Naive thymus-derived CD4-positive, alpha-beta T cell (primary cell): ENCODE measurements around the gene GAPVD1. TPM values are rescaled to one million over a fixed set of nuclear protein-coding genes. Genes with fewer than 3 reads are reported as not detected.
"Not testable (repeated sequence)": the region's sequence is repeated elsewhere in the genome, so short reads cannot be mapped to it uniquely, and the experiment has no call there.

ENCODE experiments used
- ATAC-seq: fragments of 150-1000 bp; cut with Tn5 transposase; 2 replicates; pipeline ENCODE4 v1.10.0; 2021; ENCODE audit warnings: mild to moderate bottlenecking, moderate library complexity
- CTCF ChIA-PET: fragments of 350-600 bp; sonication (Branson Sonifier 250); formaldehyde crosslinking; loops from one replicate; lab custom pipeline; 2021; ENCODE audit warnings: antibody characterized with exemption; lab: Charles Lee
- POLR2A ChIA-PET: fragments of 350-600 bp; sonication (Branson Sonifier 250); formaldehyde crosslinking; loops from one replicate; lab custom pipeline; 2021; ENCODE audit warnings: antibody characterized with exemption, inconsistent platforms; lab: Charles Lee
- DNase-seq, 9 donors: peaks; one replicate each; pipeline versions ENCODE4 v3.0.0 to v3.0.0-alpha.2; 2020 to 2022; ENCODE audit warnings: mixed read lengths in 1 of 9
- H3K27ac ChIP-seq: one replicate; pipeline ENCODE4 v1.7.0; 2013; ENCODE audit warnings: mild to moderate bottlenecking, low read depth, low read length, moderate library complexity
- H3K27me3 ChIP-seq, 2 donors: one replicate each; pipeline ENCODE4 v1.7.0; 2013; ENCODE audit warnings: low read length in 2 of 2, mild to moderate bottlenecking in 2 of 2, moderate library complexity in 2 of 2; ENCODE audit not compliant: control insufficient read depth in 2 of 2, insufficient read depth in 2 of 2
- H3K36me3 ChIP-seq, 3 experiments: 1 replicate in 2 of 3; 2 replicates in 1 of 3; pipeline ENCODE4 v1.7.0; 2013; ENCODE audit warnings: low read length in 3 of 3, mild to moderate bottlenecking in 3 of 3, moderate library complexity in 1 of 3; ENCODE audit not compliant: insufficient read depth in 3 of 3, control insufficient read depth in 2 of 3
- H3K4me1 ChIP-seq, 2 donors: one replicate each; pipeline ENCODE4 v1.7.0; 2013; ENCODE audit warnings: low read length in 2 of 2, mild to moderate bottlenecking in 2 of 2, moderate library complexity in 1 of 2; ENCODE audit not compliant: control insufficient read depth in 2 of 2, insufficient read depth in 2 of 2
- H3K4me3 ChIP-seq: 2 replicates; pipeline ENCODE4 v1.7.0; 2013; ENCODE audit warnings: mild to moderate bottlenecking, low read length
- H3K9me3 ChIP-seq, 3 experiments: 1 replicate in 2 of 3; 2 replicates in 1 of 3; pipeline ENCODE4 v1.7.0; 2013; ENCODE audit warnings: low read length in 3 of 3; ENCODE audit not compliant: control insufficient read depth in 2 of 3
- H3K27ac Mint-ChIP-seq, 9 donors: one replicate each; pipeline ENCODE4 v1.8.0; 2020 to 2022; ENCODE audit warnings: mixed read lengths in 9 of 9, mild to moderate bottlenecking in 8 of 9, moderate library complexity in 5 of 9, inconsistent platforms in 2 of 9
- H3K27me3 Mint-ChIP-seq, 5 donors: one replicate each; pipeline ENCODE4 v1.8.0; 2021 to 2022; ENCODE audit warnings: mixed read lengths in 5 of 5, mild to moderate bottlenecking in 1 of 5
- H3K36me3 Mint-ChIP-seq, 5 donors: one replicate each; pipeline ENCODE4 v1.8.0; 2020 to 2022; ENCODE audit warnings: mixed read lengths in 5 of 5, mild to moderate bottlenecking in 3 of 5, inconsistent platforms in 1 of 5
- H3K4me1 Mint-ChIP-seq, 7 donors: one replicate each; pipeline ENCODE4 v1.8.0; 2020 to 2022; ENCODE audit warnings: mixed read lengths in 7 of 7, mild to moderate bottlenecking in 3 of 7, inconsistent platforms in 1 of 7
- H3K4me3 Mint-ChIP-seq, 10 donors: one replicate each; pipeline ENCODE4 v1.8.0; 2020 to 2022; ENCODE audit warnings: mild to moderate bottlenecking in 10 of 10, mixed read lengths in 10 of 10, moderate library complexity in 6 of 10, inconsistent platforms in 2 of 10
- H3K9me3 Mint-ChIP-seq, 11 donors: one replicate each; pipeline ENCODE4 v1.8.0; 2020 to 2022; ENCODE audit warnings: mixed read lengths in 11 of 11, mild to moderate bottlenecking in 4 of 11, inconsistent platforms in 1 of 11, moderate library complexity in 1 of 11
- intact Hi-C, 2 donors: fragments of 100-400 bp; cut with micrococcal nuclease; formaldehyde crosslinking; loops; one replicate each; pipeline ENCODE4 v1.15.1; 2023
- polyA plus RNA-seq, 2 donors: library from polyadenylated mRNA; unstranded; fragments of 300-500 nt; fragmentation: Illumina TruSeq; gene quantifications; one replicate each; pipeline ENCODE4 v1.2.3, GENCODE V29; 2021
- total RNA-seq, 6 experiments: library from RNA in 5 of 6; stranded (reverse) in 5 of 6; gene quantifications; 1 replicate in 5 of 6; 2 replicates in 1 of 6; pipeline ENCODE4 v1.2.3 and lab custom pipeline; 2021 to 2026

Gene GAPVD1
- total and polyA plus RNA-seq, 7 experiments from 2014 or later = 39.6 to 68.9 (median 61.7) TPM

DNA sequence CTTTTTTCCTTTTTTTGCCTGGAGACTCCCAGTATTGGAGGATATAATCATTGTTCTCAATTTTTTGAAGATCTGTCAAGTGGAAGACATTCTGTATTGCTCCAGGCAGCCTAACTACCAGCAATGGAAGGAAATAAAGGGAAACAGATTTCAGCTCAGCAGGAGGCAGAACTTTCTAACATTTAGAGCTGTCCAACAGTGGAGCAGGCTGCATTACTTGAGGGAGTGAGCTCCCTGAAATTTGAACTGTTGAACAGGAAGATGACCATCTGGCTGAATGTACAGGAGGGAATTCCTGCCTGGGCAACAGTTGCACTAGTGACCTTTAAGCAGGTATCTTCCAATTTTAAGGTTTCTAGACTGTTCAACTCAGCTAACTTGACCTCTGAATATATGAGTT is 1.1 kb upstream of the GAPVD1 start:
- Mint-ChIP-seq H3K4me3 (peak overlapping the region; percentile 82 to 99 (median 98)), H3K27me3 (peaks cover 0 to 2% (median 0%) of the 10 kb centered on the region in 5 donors), H3K36me3 (peaks cover 0 to 12% (median 4%) of the 10 kb centered on the region in 5 donors), H3K27ac (peak overlapping the region; percentile 36 to 96 (median 92)), H3K4me1 (peaks cover 19 to 41% (median 38%) of the 10 kb centered on the region in 7 donors), H3K9me3 (peaks cover 0 to 2% (median 0%) of the 10 kb centered on the region in 11 donors)
- no peak overlapping the region for H3K4me3 ChIP-seq
- H3K4me1 ChIP-seq = peaks cover 8 to 24% of the 10 kb centered on the region in 2 donors
- ATAC-seq (no peak), DNase-seq (no peak)
- POLR2A ChIA-PET = interaction anchor here (0.6 to 3.8 kb wide), 7 partner anchors 8 to 364 kb away, joined by 3 to 53 read pairs (median 3); partner anchors contain the start of genes HSPA5 and RABEPK
- no peak overlapping the region for H3K27ac ChIP-seq
- CTCF ChIA-PET = no interaction called here
- H3K9me3 ChIP-seq = no peaks in the 10 kb centered on the region
- peaks cover 0 to 5% (median 0%) of the 10 kb centered on the region in 3 experiments for H3K36me3 ChIP-seq
- no peaks in the 10 kb centered on the region for H3K27me3 ChIP-seq
- intact Hi-C loops = loop anchor here (2.0 to 10.0 kb wide), 3 partner anchors 60 to 400 kb away; partner anchors contain the start of genes RABEPK (in 1 of the 2) and RPL35 (in 1 of the 2)

DNA sequence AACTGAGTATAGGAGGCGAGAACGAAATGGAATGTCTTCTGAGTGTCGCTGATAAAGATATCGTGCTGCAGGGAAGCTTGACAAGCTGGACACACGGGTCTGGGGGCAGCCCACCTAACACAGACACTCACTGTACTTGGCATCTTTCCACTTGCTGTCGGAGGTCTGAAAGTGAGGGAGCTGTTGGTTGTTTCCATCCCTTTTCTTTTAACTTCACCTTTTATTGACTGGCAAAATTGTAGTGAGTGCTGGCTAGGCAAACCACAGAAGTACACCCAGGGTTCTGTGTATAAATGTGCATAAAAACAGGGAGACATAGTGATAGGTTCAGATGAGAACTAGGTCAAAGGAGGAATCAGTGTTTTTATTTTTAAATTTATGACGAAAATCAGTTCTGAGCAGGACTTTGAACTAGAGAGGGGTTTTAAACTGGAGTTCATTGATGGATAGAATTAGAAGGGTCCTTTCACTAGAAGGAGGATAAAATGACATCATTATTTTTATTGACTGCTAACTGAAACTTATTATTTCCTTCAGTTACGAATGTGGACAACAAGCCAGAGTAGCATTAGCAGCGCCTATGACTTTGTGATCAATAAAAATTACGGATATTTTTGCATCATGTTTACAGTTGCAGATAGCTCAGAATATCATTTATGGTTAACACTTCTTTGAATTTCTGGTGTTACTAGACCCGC is 817 bp downstream of the GAPVD1 start:
- no peaks in the 10 kb centered on the region for H3K27me3 ChIP-seq
- ATAC-seq (peak; percentile 22), DNase-seq (peak in 5 of 9 donors; percentile 16 to 33 (median 21))
- Mint-ChIP-seq H3K36me3 (peaks cover 0 to 15% (median 10%) of the 10 kb centered on the region in 5 donors), H3K27me3 (no peaks in the 10 kb centered on the region), H3K4me3 (peak overlapping the region; percentile 82 to 99 (median 98)), H3K27ac (peak overlapping the region; percentile 83 to 99 (median 94)), H3K4me1 (peaks cover 24 to 53% (median 43%) of the 10 kb centered on the region in 7 donors), H3K9me3 (peaks cover 0 to 2% (median 0%) of the 10 kb centered on the region in 11 donors)
- ChIA-PET CTCF (interaction anchor here (1.0 kb wide), 1 partner anchor 31 kb away, joined by 3 read pairs; no protein-coding TSS in a partner anchor), POLR2A (interaction anchor here (0.5 to 3.8 kb wide), 5 partner anchors 21 to 115 kb away, joined by 3 to 53 read pairs (median 5); partner anchors contain the start of genes HSPA5 and RABEPK)
- H3K36me3 ChIP-seq = peaks cover 0 to 9% (median 0%) of the 10 kb centered on the region in 3 experiments
- H3K9me3 ChIP-seq = no peaks in the 10 kb centered on the region
- peak overlapping the region; percentile 97 for H3K4me3 ChIP-seq
- H3K27ac ChIP-seq = peak overlapping the region; percentile 94
- intact Hi-C loops = loop anchor here in 1 of 2 donors (10.0 kb wide), 1 partner anchor 102 kb away; no protein-coding TSS in a partner anchor
- peaks cover 8 to 24% of the 10 kb centered on the region in 2 donors for H3K4me1 ChIP-seq

- H3K27me3 Mint-ChIP-seq, ATAC-seq, CTCF ChIA-PET, H3K9me3 Mint-ChIP-seq, H3K9me3 ChIP-seq, H3K36me3 ChIP-seq, H3K27me3 ChIP-seq: not testable (repeated sequence)
- intact Hi-C loops = loop anchor here in 1 of 2 donors (10.0 kb wide), 1 partner anchor 101 kb away; no protein-coding TSS in a partner anchor
- Histone ChIP-seq H3K27ac (peak overlapping the region; percentile 53), H3K4me1 (peaks cover 8 to 24% of the 10 kb centered on the region in 2 donors), H3K4me3 (peak overlapping the region; percentile 11)
- POLR2A ChIA-PET = interaction anchor here (0.7 to 0.9 kb wide), 4 partner anchors 15 to 116 kb away, joined by 3 to 6 read pairs (median 4); partner anchors contain the start of gene HSPA5
- peak in 6 of 9 donors; percentile 32 to 54 (median 50) for DNase-seq
- H3K4me3 Mint-ChIP-seq = peak overlapping the region; percentile 74 to 99 (median 98)
- peak overlapping the region; percentile 75 to 90 (median 81) for H3K27ac Mint-ChIP-seq
- peaks cover 0 to 19% (median 16%) of the 10 kb centered on the region in 5 donors for H3K36me3 Mint-ChIP-seq
- H3K4me1 Mint-ChIP-seq = peaks cover 33 to 65% (median 50%) of the 10 kb centered on the region in 7 donors
These were observed 2.4 kb downstream of the GAPVD1 start for GRCh38 chr9:125264068-125264467.

GRCh38 chr9:125268394-125269013 is 6.9 kb downstream of the GAPVD1 start:
- Mint-ChIP-seq H3K9me3 (no peaks in the 10 kb centered on the region), H3K4me1 (peaks cover 35 to 72% (median 59%) of the 10 kb centered on the region in 7 donors), H3K27ac (peak overlapping the region in 3 of 9 donors; percentile 24 to 62 (median 60)), H3K4me3 (peak overlapping the region in 3 of 10 donors; percentile 23 to 40 (median 34)), H3K27me3 (no peaks in the 10 kb centered on the region), H3K36me3 (peaks cover 0 to 27% (median 19%) of the 10 kb centered on the region in 5 donors)
- Histone ChIP-seq H3K27me3 (no peaks in the 10 kb centered on the region), H3K4me1 (peaks cover 3 to 18% of the 10 kb centered on the region in 2 donors), H3K4me3 (no peak overlapping the region), H3K27ac (no peak overlapping the region), H3K9me3 (no peaks in the 10 kb centered on the region), H3K36me3 (peaks cover 0 to 8% (median 0%) of the 10 kb centered on the region in 3 experiments)
- DNase-seq = no peak
- ChIA-PET CTCF (interaction anchor here (0.6 kb wide), 1 partner anchor 12 kb away, joined by 3 read pairs; no protein-coding TSS in a partner anchor), POLR2A (interaction anchor here (0.6 to 1.0 kb wide), 3 partner anchors 8 to 267 kb away, joined by 3 to 5 read pairs (median 3); no protein-coding TSS in a partner anchor)
- no peak for ATAC-seq
- intact Hi-C loops = loop anchor here in 1 of 2 donors (10.0 kb wide), 1 partner anchor 96 kb away; no protein-coding TSS in a partner anchor

- Histone ChIP-seq H3K27ac (no peak overlapping the region), H3K36me3 (peaks cover 0 to 8% (median 0%) of the 10 kb centered on the region in 3 experiments), H3K27me3 (no peaks in the 10 kb centered on the region), H3K9me3 (no peaks in the 10 kb centered on the region), H3K4me1 (peaks cover 3 to 14% of the 10 kb centered on the region in 2 donors), H3K4me3 (no peak overlapping the region)
- Mint-ChIP-seq H3K27ac (no peak overlapping the region), H3K27me3 (no peaks in the 10 kb centered on the region), H3K4me3 (peak overlapping the region in 1 of 10 donors; percentile 38), H3K36me3 (peaks cover 0 to 28% (median 14%) of the 10 kb centered on the region in 5 donors), H3K9me3 (no peaks in the 10 kb centered on the region), H3K4me1 (peaks cover 31 to 68% (median 55%) of the 10 kb centered on the region in 7 donors)
- ATAC-seq (no peak), DNase-seq (no peak)
- ChIA-PET CTCF (no interaction called here), POLR2A (interaction anchor here (1.0 to 1.3 kb wide), 2 partner anchors 8 to 22 kb away, joined by 3 read pairs; no protein-coding TSS in a partner anchor)
- intact Hi-C loops = loop anchor here in 1 of 2 donors (10.0 kb wide), 1 partner anchor 96 kb away; no protein-coding TSS in a partner anchor
These were observed 7.4 kb downstream of the GAPVD1 start for GRCh38 chr9:125269014-125269397.

DNA sequence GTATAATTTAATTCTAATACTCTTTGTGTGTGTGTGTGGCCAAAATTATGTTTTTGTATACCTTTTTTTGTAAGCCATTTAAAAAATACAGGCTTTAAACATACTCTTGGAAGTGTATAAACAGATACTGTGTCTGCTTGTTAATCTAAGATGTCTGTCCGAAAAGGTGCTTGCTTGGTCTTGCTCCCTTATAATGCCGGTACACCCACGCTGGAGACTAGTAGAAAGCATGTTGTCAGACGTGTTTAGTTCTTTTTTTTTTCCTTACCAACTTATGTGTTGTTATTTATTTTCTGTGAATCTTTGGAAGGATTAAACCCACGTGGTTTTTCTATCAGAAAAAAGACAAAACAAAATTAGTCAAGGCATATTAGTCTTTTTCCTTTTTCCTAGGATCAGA is 9.5 kb downstream of the GAPVD1 start:
- Histone ChIP-seq H3K27me3 (no peaks in the 10 kb centered on the region), H3K36me3 (peaks cover 0 to 8% (median 0%) of the 10 kb centered on the region in 3 experiments), H3K4me1 (peaks cover 0 to 6% of the 10 kb centered on the region in 2 donors), H3K9me3 (no peaks in the 10 kb centered on the region), H3K27ac (no peak overlapping the region), H3K4me3 (no peak overlapping the region)
- H3K36me3 Mint-ChIP-seq = peaks cover 0 to 24% (median 11%) of the 10 kb centered on the region in 5 donors
- ChIA-PET POLR2A (no interaction called here), CTCF (no interaction called here)
- DNase-seq = no peak
- intact Hi-C loops = no loop called here
- no peaks in the 10 kb centered on the region for H3K27me3 Mint-ChIP-seq
- no peak for ATAC-seq
- H3K4me3 Mint-ChIP-seq = no peak overlapping the region
- peak overlapping the region in 2 of 9 donors; percentile 13 to 25 for H3K27ac Mint-ChIP-seq
- no peaks in the 10 kb centered on the region for H3K9me3 Mint-ChIP-seq
- H3K4me1 Mint-ChIP-seq = peaks cover 18 to 58% (median 44%) of the 10 kb centered on the region in 7 donors
